Testis (tissue), 3 donors: Measurements from ENCODE around the gene IAPP. TPM values are rescaled to one million over a fixed set of nuclear protein-coding genes. Genes with fewer than 3 reads are reported as not detected.

Experiments
- DNase-seq: peaks from one replicate; pipeline ENCODE4 v3.0.0-alpha.2; 2019
- H3K27ac ChIP-seq, 2 donors: fragments of 200-600 bp; sonication (generic); one replicate each; pipeline ENCODE4 v1.5.1; 2019
- H3K27me3 ChIP-seq: fragments of 200-600 bp; sonication (generic); one replicate; pipeline ENCODE4 v1.5.1; 2019
- H3K36me3 ChIP-seq: fragments of 200-600 bp; sonication (generic); one replicate; pipeline ENCODE4 v1.5.1; 2017; ENCODE audit warnings: low read depth; ENCODE audit errors: missing control alignments
- H3K4me1 ChIP-seq: fragments of 200-600 bp; sonication (generic); one replicate; pipeline ENCODE4 v1.5.1; 2019
- H3K4me3 ChIP-seq, 2 donors: fragments of 200-600 bp; sonication (generic); one replicate each; pipeline ENCODE4 v1.5.1; 2017 to 2019
- H3K9me3 ChIP-seq: fragments of 200-600 bp; sonication (generic); one replicate; pipeline ENCODE4 v1.5.1; 2017
- CTCF ChIP-seq, 3 experiments: fragments of 450-650 bp in 2 of 3; fragments of 200-600 bp in 1 of 3; sonication (generic) in 1 of 3; IDR thresholded peaks; one replicate each; pipeline ENCODE4 v1.5.1; 2016 to 2019; ENCODE audit warnings: antibody characterized with exemption in 3 of 3, mild to moderate bottlenecking in 2 of 3, moderate library complexity in 1 of 3
- POLR2A ChIP-seq: fragments of 450-650 bp; IDR thresholded peaks from one replicate; pipeline ENCODE4 v1.6.1; 2017; ENCODE audit warnings: antibody characterized with exemption, mild to moderate bottlenecking, moderate library complexity
- whole genome bisulfite sequencing, 2 donors: methylation state at CpG; one replicate each; pipeline ENCODE4 v1.1.5; 2018; 5-methylcytosine and 5-hydroxymethylcytosine counted together
- intact Hi-C: fragments of 100-400 bp; cut with DNase I; formaldehyde crosslinking; loops from one replicate; pipeline ENCODE4 v1.15.1; 2023; ENCODE audit warnings: low total_unique reads
- polyA plus RNA-seq: library from polyadenylated mRNA; stranded (reverse); fragments of 350-450 nt; fragmentation: Illumina TruSeq; extraction: RNeasy Lipid Tissue Mini Kit (QIAGEN cat#74804); gene quantifications from one replicate; pipeline ENCODE4 v1.2.3, GENCODE V29; 2014; ENCODE audit warnings: low read depth, low replicate concordance; ENCODE audit not compliant: insufficient read depth
- total RNA-seq, 2 donors: library from RNA; depleted of rRNA; stranded (reverse); fragments of >200 nt; gene quantifications; one replicate each; pipeline ENCODE4 v1.2.3, GENCODE V29; 2016

Gene IAPP
- total and polyA plus RNA-seq, 3 donors from 2014 or later, result 5.7 TPM; not detected in 2

GRCh38 chr12:21339921-21340320 is 32.8 kb upstream of the IAPP start:
- WGBS, 2 donors, result 80 to 86% methylated on average over 1 of the region's 1 CpG

GRCh38 chr12:21340403-21340802 is 32.3 kb upstream of the IAPP start:
- WGBS, 2 donors, result 84 to 89% methylated on average over 6 of the region's 6 CpGs
- Histone ChIP-seq H3K4me3 (no peak overlapping the region), H3K36me3 (no peaks in the 10 kb centered on the region), H3K27me3 (no peaks in the 10 kb centered on the region), H3K27ac (no peak overlapping the region), H3K9me3 (no peaks in the 10 kb centered on the region), H3K4me1 (no peaks in the 10 kb centered on the region)
- DNase-seq, result no peak
- intact Hi-C loops, result no loop called here
- TF ChIP-seq CTCF (IDR thresholded peaks at IDR 0.05), result no peak
- TF ChIP-seq POLR2A, result no peak

More at GRCh38 chr12:21339921-21340320, 32.8 kb upstream of the IAPP start:
- Histone ChIP-seq H3K9me3 (no peaks in the 10 kb centered on the region), H3K27me3 (no peaks in the 10 kb centered on the region), H3K36me3 (no peaks in the 10 kb centered on the region), H3K27ac (no peak overlapping the region), H3K4me3 (no peak overlapping the region), H3K4me1 (no peaks in the 10 kb centered on the region)
- TF ChIP-seq CTCF (IDR thresholded peaks at IDR 0.05), result no peak
- TF ChIP-seq POLR2A, result no peak
- intact Hi-C loops, result no loop called here
- DNase-seq, result no peak

GRCh38 chr12:21341769-21342168 is 30.9 kb upstream of the IAPP start:
- no peaks in the 10 kb centered on the region for H3K4me1 ChIP-seq
- intact Hi-C loops, result no loop called here
- no peaks in the 10 kb centered on the region for H3K36me3 ChIP-seq
- no peak overlapping the region for H3K4me3 ChIP-seq
- TF ChIP-seq CTCF (IDR thresholded peaks at IDR 0.05), result no peak
- no peak for TF ChIP-seq POLR2A
- no peaks in the 10 kb centered on the region for H3K9me3 ChIP-seq
- no peak overlapping the region for H3K27ac ChIP-seq
- DNase-seq, result no peak
- no peaks in the 10 kb centered on the region for H3K27me3 ChIP-seq
- WGBS, 2 donors, result 69 to 79% methylated on average over 4 of the region's 4 CpGs

- TF ChIP-seq CTCF (IDR thresholded peaks at IDR 0.05) (no peak), POLR2A (no peak)
- Histone ChIP-seq H3K27ac (no peak overlapping the region), H3K27me3 (no peaks in the 10 kb centered on the region), H3K9me3 (no peaks in the 10 kb centered on the region), H3K4me3 (no peak overlapping the region), H3K36me3 (no peaks in the 10 kb centered on the region), H3K4me1 (no peaks in the 10 kb centered on the region)
- no peak for DNase-seq
- intact Hi-C loops, result no loop called here
These were observed 29.1 kb upstream of the IAPP start for GRCh38 chr12:21343636-21344035.

GRCh38 chr12:21346542-21347205 is 26.0 kb upstream of the IAPP start:
- no peak overlapping the region for H3K4me3 ChIP-seq
- no peak overlapping the region for H3K27ac ChIP-seq
- no peaks in the 10 kb centered on the region for H3K4me1 ChIP-seq
- TF ChIP-seq CTCF (IDR thresholded peaks at IDR 0.05), result no peak
- DNase-seq, result no peak
- no peaks in the 10 kb centered on the region for H3K27me3 ChIP-seq
- no peaks in the 10 kb centered on the region for H3K36me3 ChIP-seq
- no peaks in the 10 kb centered on the region for H3K9me3 ChIP-seq
- intact Hi-C loops, result no loop called here
- WGBS, 2 donors, result 49 to 67% methylated on average over 1 of the region's 1 CpG
